T-cell (primary cell): ENCODE data around the gene PLXNA3. TPM values are rescaled to one million over a fixed set of nuclear protein-coding genes. Genes with fewer than 3 reads are reported as not detected.

Experiments used
- ATAC-seq, 4 experiments: fragments of 200-7000 bp in 3 of 4; fragments of 150-1000 bp in 1 of 4; cut with Tn5 transposase; replicated peaks in 1 of 4; 1 replicate in 3 of 4; 2 replicates in 1 of 4; pipeline ENCODE4 v1.10.0; 2021; ENCODE audit warnings: moderate library complexity in 3 of 4, mild to moderate bottlenecking in 2 of 4, moderate number of reproducible peaks in 1 of 4
- CTCF ChIA-PET, 2 donors: fragments of 300-600 bp; sonication (Branson Sonifier 250); formaldehyde crosslinking; loops; one replicate each; lab custom pipeline; 2022; ENCODE audit warnings: antibody characterized with exemption in 2 of 2; lab: Charles Lee
- POLR2A ChIA-PET, 2 donors: fragments of 300-600 bp; sonication (Branson Sonifier 250); formaldehyde crosslinking; loops; one replicate each; lab custom pipeline; 2022; ENCODE audit warnings: antibody characterized with exemption in 2 of 2; lab: Charles Lee
- DNase-seq, 35 experiments: peaks; one replicate each; pipeline versions ENCODE4 v3.0.0 to v3.0.0-alpha.2; 2013 to 2023
- H3K27ac ChIP-seq: one replicate; pipeline ENCODE4 v1.5.1; 2013; ENCODE audit warnings: low read length
- H3K27me3 ChIP-seq, 2 experiments: replicated peaks in 1 of 2; 1 replicate in 1 of 2; 2 replicates in 1 of 2; pipeline versions ENCODE4 v1.6.1 to v1.7.0; 2013; ENCODE audit warnings: low read length in 1 of 2, mixed read lengths in 1 of 2; ENCODE audit not compliant: control insufficient read depth in 2 of 2, insufficient read depth in 2 of 2; ENCODE audit errors: extremely low read depth in 1 of 2
- H3K36me3 ChIP-seq, 2 donors: 1 replicate in 1 of 2; 2 replicates in 1 of 2; pipeline versions ENCODE4 v1.6.1 to v1.7.0; 2013; ENCODE audit warnings: low read length in 1 of 2; ENCODE audit not compliant: control insufficient read depth in 2 of 2, insufficient read depth in 1 of 2; ENCODE audit errors: extremely low read depth in 1 of 2
- H3K4me1 ChIP-seq, 2 experiments: 1 replicate in 1 of 2; 2 replicates in 1 of 2; pipeline versions ENCODE4 v1.6.1 to v1.7.0; 2013; ENCODE audit warnings: low read length in 2 of 2, mixed read lengths in 1 of 2; ENCODE audit not compliant: insufficient read depth in 2 of 2, control insufficient read depth in 1 of 2; ENCODE audit errors: extremely low read depth in 1 of 2
- H3K4me3 ChIP-seq, 2 donors: 1 replicate in 1 of 2; 2 replicates in 1 of 2; pipeline versions ENCODE4 v1.5.1 to v1.7.0; 2013; ENCODE audit warnings: mild to moderate bottlenecking in 2 of 2, low read length in 1 of 2, moderate library complexity in 1 of 2; ENCODE audit not compliant: control insufficient read depth in 1 of 2; ENCODE audit errors: extremely low read depth in 1 of 2
- H3K9me3 ChIP-seq: 2 replicates; pipeline ENCODE4 v1.7.0; 2013
- H3K27ac Mint-ChIP-seq, 2 donors: one replicate each; pipeline ENCODE4 v1.8.0; 2020 to 2021; ENCODE audit warnings: mild to moderate bottlenecking in 2 of 2, mixed read lengths in 2 of 2
- H3K27me3 Mint-ChIP-seq, 2 donors: one replicate each; pipeline ENCODE4 v1.8.0; 2021 to 2022; ENCODE audit warnings: mixed read lengths in 2 of 2
- H3K36me3 Mint-ChIP-seq: one replicate; pipeline ENCODE4 v1.8.0; 2021; ENCODE audit warnings: mixed read lengths
- H3K4me1 Mint-ChIP-seq, 3 donors: one replicate each; pipeline ENCODE4 v1.8.0; 2020 to 2022; ENCODE audit warnings: mixed read lengths in 3 of 3, mild to moderate bottlenecking in 1 of 3
- H3K4me3 Mint-ChIP-seq, 3 donors: one replicate each; pipeline ENCODE4 v1.8.0; 2020 to 2022; ENCODE audit warnings: mild to moderate bottlenecking in 3 of 3, mixed read lengths in 3 of 3, moderate library complexity in 3 of 3
- H3K9me3 Mint-ChIP-seq, 3 donors: one replicate each; pipeline ENCODE4 v1.8.0; 2020 to 2022; ENCODE audit warnings: mixed read lengths in 3 of 3
- WGBS: methylation state at CpG from one replicate; pipeline ENCODE4 v1.1.5; 2013; ENCODE audit warnings: missing lambda C conversion rate; ENCODE audit not compliant: insufficient coverage; 5-methylcytosine and 5-hydroxymethylcytosine counted together
- total RNA-seq, 35 experiments: library from RNA in 6 of 35; stranded (reverse) in 6 of 35; fragments of 120-200 nt in 1 of 35; gene quantifications; one replicate each; pipeline versions ENCODE4 v1.2.1 to v1.2.4 and lab custom pipeline; 2013 to 2026

PLXNA3 gene
- total RNA-seq, 5 donors from 2014 or later (not counting 1 experiment from before 2014, with no cell fraction given): 48.1 to 87.0 (median 72.9) TPM

GRCh38 chrX:154517101-154517781, 59.2 kb downstream of the PLXNA3 start:
- DNase-seq: no peak
- no peak for ATAC-seq
- H3K36me3 Mint-ChIP-seq: peaks cover 3% of the 10 kb centered on the region
- 92% methylated on average over 9 of the region's 25 CpGs for whole genome bisulfite sequencing
- H3K4me3 ChIP-seq: peak overlapping the region in 1 of 2 donors; percentile 58
- peaks cover 19 to 23% (median 22%) of the 10 kb centered on the region in 3 donors for H3K4me1 Mint-ChIP-seq
- H3K36me3 ChIP-seq: no peaks in the 10 kb centered on the region
- peaks cover 0 to 33% of the 10 kb centered on the region in 2 experiments for H3K4me1 ChIP-seq
- no peaks in the 10 kb centered on the region for H3K9me3 ChIP-seq
- H3K9me3 Mint-ChIP-seq: no peaks in the 10 kb centered on the region
- peak overlapping the region; percentile 59 for H3K27ac ChIP-seq
- no peak overlapping the region for H3K27ac Mint-ChIP-seq
- H3K4me3 Mint-ChIP-seq: peak overlapping the region in 2 of 3 donors; percentile 13 to 82
- peaks cover 0 to 9% of the 10 kb centered on the region in 2 donors for H3K27me3 Mint-ChIP-seq
- no peaks in the 10 kb centered on the region for H3K27me3 ChIP-seq
- CTCF ChIA-PET: no interaction called here
- POLR2A ChIA-PET: no interaction called here

- Mint-ChIP-seq H3K27ac (no peak overlapping the region), H3K36me3 (no peaks in the 10 kb centered on the region), H3K27me3 (peaks cover 0 to 3% of the 10 kb centered on the region in 2 donors), H3K9me3 (no peaks in the 10 kb centered on the region), H3K4me1 (peaks cover 10 to 13% (median 11%) of the 10 kb centered on the region in 3 donors), H3K4me3 (no peak overlapping the region)
- ChIA-PET POLR2A (no interaction called here), CTCF (interaction anchor here in 1 of 2 donors (0.9 kb wide), 1 partner anchor 10 kb away, joined by 3 read pairs; no protein-coding TSS in a partner anchor)
- Histone ChIP-seq H3K4me3 (no peak overlapping the region), H3K9me3 (no peaks in the 10 kb centered on the region), H3K4me1 (peaks cover 0 to 19% of the 10 kb centered on the region in 2 experiments), H3K36me3 (no peaks in the 10 kb centered on the region), H3K27me3 (no peaks in the 10 kb centered on the region), H3K27ac (no peak overlapping the region)
- ATAC-seq (no peak), DNase-seq (no peak)
- 100% methylated on average over 1 of the region's 8 CpGs for WGBS
These were observed 61.3 kb downstream of the PLXNA3 start for GRCh38 chrX:154519389-154519788.

- Mint-ChIP-seq H3K4me1 (peaks cover 17 to 24% (median 21%) of the 10 kb centered on the region in 3 donors), H3K9me3 (no peaks in the 10 kb centered on the region), H3K27ac (peak overlapping the region; percentile 40 to 78), H3K27me3 (peaks cover 0 to 8% of the 10 kb centered on the region in 2 donors), H3K4me3 (peak overlapping the region in 2 of 3 donors; percentile 1 to 54), H3K36me3 (peaks cover under 1% of the 10 kb centered on the region)
- ChIA-PET CTCF (interaction anchor here (0.5 to 0.6 kb wide), 2 partner anchors 9 to 19 kb away, joined by 3 to 6 read pairs; no protein-coding TSS in a partner anchor), POLR2A (no interaction called here)
- WGBS: 20% methylated on average over 1 of the region's 14 CpGs
- H3K4me3 ChIP-seq: no peak overlapping the region
- H3K4me1 ChIP-seq: peaks cover 4 to 26% of the 10 kb centered on the region in 2 experiments
- no peaks in the 10 kb centered on the region for H3K36me3 ChIP-seq
- no peaks in the 10 kb centered on the region for H3K27me3 ChIP-seq
- peak in 1 of 4 experiments; percentile 41 for ATAC-seq
- DNase-seq: no peak
- H3K9me3 ChIP-seq: no peaks in the 10 kb centered on the region
- no peak overlapping the region for H3K27ac ChIP-seq
These were observed 67.8 kb downstream of the PLXNA3 start for GRCh38 chrX:154525606-154526490.

- peak in 27 of 35 experiments; percentile 21 to 66 (median 43) for DNase-seq
- Mint-ChIP-seq H3K27ac (peak overlapping the region; percentile 49 to 77), H3K9me3 (no peaks in the 10 kb centered on the region), H3K4me1 (peaks cover 17 to 24% (median 21%) of the 10 kb centered on the region in 3 donors), H3K36me3 (peaks cover 3% of the 10 kb centered on the region), H3K27me3 (peaks cover 0 to 8% of the 10 kb centered on the region in 2 donors), H3K4me3 (peak overlapping the region in 1 of 3 donors; percentile 45)
- POLR2A ChIA-PET: interaction anchor here in 1 of 2 donors (0.5 to 0.7 kb wide), 2 partner anchors 8 to 96 kb away, joined by 3 to 5 read pairs; no protein-coding TSS in a partner anchor
- CTCF ChIA-PET: interaction anchor here in 1 of 2 donors (0.5 kb wide), 1 partner anchor 145 kb away, joined by 5 read pairs; no protein-coding TSS in a partner anchor
- Histone ChIP-seq H3K4me1 (peaks cover 4 to 26% of the 10 kb centered on the region in 2 experiments), H3K27ac (peak overlapping the region; percentile 18), H3K36me3 (no peaks in the 10 kb centered on the region), H3K9me3 (no peaks in the 10 kb centered on the region), H3K4me3 (no peak overlapping the region), H3K27me3 (no peaks in the 10 kb centered on the region)
- ATAC-seq: peak; percentile 79 to 89 (median 88)
- WGBS: 29% methylated on average over 4 of the region's 15 CpGs
These were observed 69.0 kb downstream of the PLXNA3 start for GRCh38 chrX:154526901-154527675.

Other genes starting within 250 kb of the PLXNA3 start
- not detected for gene OPN1MW2, start 238.5 kb upstream of the PLXNA3 start, total RNA-seq
- not detected for gene OPN1MW3, start 200.7 kb upstream of the PLXNA3 start, total RNA-seq
- not detected for gene TEX28, start 163.2 kb upstream of the PLXNA3 start, total RNA-seq
- 1 to 10 TPM in 4 of 5 donors, under 1 TPM in 1; 0.60 to 5.5 (median 1.3) TPM for gene TKTL1, start 162.5 kb upstream of the PLXNA3 start, total RNA-seq
- gene FLNA, start 83.6 kb upstream of the PLXNA3 start, total RNA-seq: 1,000 to 10,000 TPM in 4 of 5 donors, 100 to 1,000 TPM in 1; 893 to 1,483 (median 1,268) TPM
- gene EMD, start 79.0 kb upstream of the PLXNA3 start, total RNA-seq: 100 to 1,000 TPM in 2 of 5 donors, 10 to 100 TPM in 3; 73.4 to 136 (median 80.4) TPM
- 1,000 to 10,000 TPM; 5,175 to 6,006 (median 5,765) TPM for gene RPL10, start 59.9 kb upstream of the PLXNA3 start, total RNA-seq
- 10 to 100 TPM; 22.6 to 31.3 (median 25.5) TPM for gene DNASE1L1, start 49.0 kb upstream of the PLXNA3 start, total RNA-seq
- gene TAFAZZIN, start 46.7 kb upstream of the PLXNA3 start, total RNA-seq: 100 to 1,000 TPM in 3 of 5 donors, 10 to 100 TPM in 2; 89.8 to 144 (median 129) TPM
- 10 to 100 TPM; 37.9 to 56.8 (median 53.6) TPM for gene ATP6AP1, start 29.6 kb upstream of the PLXNA3 start, total RNA-seq
- gene GDI1, start 21.1 kb upstream of the PLXNA3 start, total RNA-seq: 100 to 1,000 TPM; 117 to 208 (median 182) TPM
- 10 to 100 TPM; 34.9 to 60.5 (median 51.9) TPM for gene FAM50A, start 14.1 kb upstream of the PLXNA3 start, total RNA-seq
- 10 to 100 TPM; 12.7 to 25.4 (median 23.5) TPM for gene LAGE3, start 21.0 kb downstream of the PLXNA3 start, total RNA-seq
- gene UBL4A, start 28.3 kb downstream of the PLXNA3 start, total RNA-seq: 10 to 100 TPM; 13.1 to 44.1 (median 39.6) TPM
- gene SLC10A3, start 32.3 kb downstream of the PLXNA3 start, total RNA-seq: 10 to 100 TPM; 15.6 to 31.3 (median 25.9) TPM
- 10 to 100 TPM; 33.9 to 67.6 (median 57.8) TPM for gene FAM3A, start 58.0 kb downstream of the PLXNA3 start, total RNA-seq
- 10 to 100 TPM; 46.0 to 59.5 (median 52.4) TPM for gene G6PD, start 88.6 kb downstream of the PLXNA3 start, total RNA-seq
- 10 to 100 TPM; 32.4 to 59.1 (median 54.0) TPM for gene IKBKG, start 89.3 kb downstream of the PLXNA3 start, total RNA-seq
- not detected for gene CTAG1A, start 126.9 kb downstream of the PLXNA3 start, total RNA-seq
- not detected for gene CTAG1B, start 161.0 kb downstream of the PLXNA3 start, total RNA-seq
- gene CTAG2, start 195.3 kb downstream of the PLXNA3 start, total RNA-seq: 1 to 10 TPM in 1 of 5 donors, not detected in 4; 3.4 TPM